ENCODE results near the gene GUCY1A1. TPM values are rescaled to one million over a fixed set of nuclear protein-coding genes. Genes with fewer than 3 reads are reported as not detected.
"Not testable (repeated sequence)": the region's sequence is repeated elsewhere in the genome, so short reads cannot be mapped to it uniquely, and the experiment has no call there.

GUCY1A1 gene
- total RNA-seq (2014; rRNA removed), result not detected in 2 replicates
- polyA plus RNA-seq (2012), result 0.06 TPM

- no peak for DNase-seq (ENCODE audit: low read depth)
These were observed at the start of gene GUCY1A1 for GRCh38 chr4:155666344-155667221. TSS of gene GUCY1A1 (plus strand) at chr4:155666848. CDS start at chr4:155696868, 30,020 bp downstream.

GRCh38 chr4:155617296-155617695, 49.4 kb upstream of the GUCY1A1 start:
- no peak for DNase-seq (ENCODE audit: low read depth)

GRCh38 chr4:155618183-155618838, 48.3 kb upstream of the GUCY1A1 start:
- DNase-seq (ENCODE audit: low read depth), result no peak

- no peak for DNase-seq (ENCODE audit: low read depth)
These were observed 46.0 kb upstream of the GUCY1A1 start for GRCh38 chr4:155620637-155621036.

- no peak for DNase-seq (ENCODE audit: low read depth)
These were observed 42.2 kb upstream of the GUCY1A1 start for GRCh38 chr4:155624478-155624877.

GRCh38 chr4:155626561-155626960, 40.1 kb upstream of the GUCY1A1 start:
- no peak for DNase-seq (ENCODE audit: low read depth)

- DNase-seq (ENCODE audit: low read depth), result no peak
These were observed 37.3 kb upstream of the GUCY1A1 start for GRCh38 chr4:155629183-155629825.

GRCh38 chr4:155629956-155630355, 36.7 kb upstream of the GUCY1A1 start:
- no peak for DNase-seq (ENCODE audit: low read depth)

- no peak for DNase-seq (ENCODE audit: low read depth)
These were observed 34.3 kb upstream of the GUCY1A1 start for GRCh38 chr4:155632310-155632840.

GRCh38 chr4:155638195-155638965, 28.3 kb upstream of the GUCY1A1 start:
- no peak for DNase-seq (ENCODE audit: low read depth)

- DNase-seq (ENCODE audit: low read depth), result no peak
These were observed 26.7 kb upstream of the GUCY1A1 start for GRCh38 chr4:155639704-155640523.

GRCh38 chr4:155640751-155641150, 25.9 kb upstream of the GUCY1A1 start:
- no peak for DNase-seq (ENCODE audit: low read depth)

GRCh38 chr4:155643087-155643486, 23.6 kb upstream of the GUCY1A1 start:
- no peak for DNase-seq (ENCODE audit: low read depth)

- no peak for DNase-seq (ENCODE audit: low read depth)
These were observed 20.6 kb upstream of the GUCY1A1 start for GRCh38 chr4:155646001-155646400.

- not testable (repeated sequence) for DNase-seq (ENCODE audit: low read depth)
These were observed 15.9 kb upstream of the GUCY1A1 start for GRCh38 chr4:155650785-155651184.

- DNase-seq (ENCODE audit: low read depth), result no peak
These were observed 13.6 kb upstream of the GUCY1A1 start for GRCh38 chr4:155653052-155653451.

- DNase-seq (ENCODE audit: low read depth), result no peak
These were observed 10.6 kb upstream of the GUCY1A1 start for GRCh38 chr4:155656025-155656424.

GRCh38 chr4:155657169-155657568, 9.5 kb upstream of the GUCY1A1 start:
- no peak for DNase-seq (ENCODE audit: low read depth)

- DNase-seq (ENCODE audit: low read depth), result no peak
These were observed 8.5 kb upstream of the GUCY1A1 start for GRCh38 chr4:155657985-155658680.

- no peak for DNase-seq (ENCODE audit: low read depth)
These were observed 8.0 kb upstream of the GUCY1A1 start for GRCh38 chr4:155658681-155659064.

All from LHCN-M2 (cell line).